ENCODE data around the gene APAF1.

APAF1 gene

GRCh38 chr12:98646294-98647090, 1.4 kb downstream of the APAF1 start:
- Histone ChIP-seq H3K9ac (ENCODE audit: low read depth, low read length) (peak overlapping the region; percentile 95; the same call in 1 of the 2 replicates), H3K4me1 (ENCODE audit: insufficient read depth, low read length) (0 out of 2 replicates have a peak, but pooled peaks cover 4% of the 10 kb centered on the region), H3K9me3 (ENCODE audit: control insufficient read depth, insufficient read depth, low read length) (no peaks in the 10 kb centered on the region), H3K36me3 (ENCODE audit: insufficient read depth, low read length) (peaks cover 3% of the 10 kb centered on the region; the same call in 1 of the 2 replicates)

GRCh38 chr12:98651328-98651727, 6.2 kb downstream of the APAF1 start:
- H3K9me3 ChIP-seq (ENCODE audit: control insufficient read depth, insufficient read depth, low read length) = no peaks in the 10 kb centered on the region
- 0 out of 2 replicates have a peak, but pooled peaks cover 4% of the 10 kb centered on the region for H3K4me1 ChIP-seq (ENCODE audit: insufficient read depth, low read length)
- no peak overlapping the region for H3K9ac ChIP-seq (ENCODE audit: low read depth, low read length)
- peaks cover 3% of the 10 kb centered on the region; the same call in 1 of the 2 replicates for H3K36me3 ChIP-seq (ENCODE audit: insufficient read depth, low read length)

GRCh38 chr12:98653866-98654493, 8.9 kb downstream of the APAF1 start:
- Histone ChIP-seq H3K9ac (ENCODE audit: low read depth, low read length) (no peak overlapping the region), H3K9me3 (ENCODE audit: control insufficient read depth, insufficient read depth, low read length) (no peaks in the 10 kb centered on the region), H3K36me3 (ENCODE audit: insufficient read depth, low read length) (peaks cover 4% of the 10 kb centered on the region), H3K4me1 (ENCODE audit: insufficient read depth, low read length) (0 out of 2 replicates have a peak, but pooled peaks cover 3% of the 10 kb centered on the region)

- Histone ChIP-seq H3K9ac (ENCODE audit: low read depth, low read length) (no peak overlapping the region), H3K4me1 (ENCODE audit: insufficient read depth, low read length) (0 out of 2 replicates have a peak, but pooled peaks cover 3% of the 10 kb centered on the region), H3K9me3 (ENCODE audit: control insufficient read depth, insufficient read depth, low read length) (no peaks in the 10 kb centered on the region), H3K36me3 (ENCODE audit: insufficient read depth, low read length) (peaks cover 8% of the 10 kb centered on the region; the same call in 1 of the 2 replicates)
Measured at GRCh38 chr12:98656289-98657101, 11.4 kb downstream of the APAF1 start.

GRCh38 chr12:98660521-98660920, 15.4 kb downstream of the APAF1 start:
- Histone ChIP-seq H3K4me1 (ENCODE audit: insufficient read depth, low read length) (0 out of 2 replicates have a peak, but pooled peaks cover 3% of the 10 kb centered on the region), H3K9me3 (ENCODE audit: control insufficient read depth, insufficient read depth, low read length) (no peaks in the 10 kb centered on the region), H3K36me3 (ENCODE audit: insufficient read depth, low read length) (peaks cover 8% of the 10 kb centered on the region; the same call in 1 of the 2 replicates), H3K9ac (ENCODE audit: low read depth, low read length) (no peak overlapping the region)

GRCh38 chr12:98669751-98670150, 24.7 kb downstream of the APAF1 start:
- Histone ChIP-seq H3K4me1 (ENCODE audit: insufficient read depth, low read length) (no peaks in the 10 kb centered on the region), H3K9ac (ENCODE audit: low read depth, low read length) (no peak overlapping the region), H3K36me3 (ENCODE audit: insufficient read depth, low read length) (peaks cover 5% of the 10 kb centered on the region; the same call in 1 of the 2 replicates), H3K9me3 (ENCODE audit: control insufficient read depth, insufficient read depth, low read length) (no peaks in the 10 kb centered on the region)

- H3K9ac ChIP-seq (ENCODE audit: low read depth, low read length) = no peak overlapping the region
- H3K4me1 ChIP-seq (ENCODE audit: insufficient read depth, low read length) = no peaks in the 10 kb centered on the region
- no peaks in the 10 kb centered on the region for H3K9me3 ChIP-seq (ENCODE audit: control insufficient read depth, insufficient read depth, low read length)
- peaks cover 5% of the 10 kb centered on the region; the same call in 1 of the 2 replicates for H3K36me3 ChIP-seq (ENCODE audit: insufficient read depth, low read length)
Measured at GRCh38 chr12:98671459-98671858, 26.4 kb downstream of the APAF1 start.

- H3K4me1 ChIP-seq (ENCODE audit: insufficient read depth, low read length) = no peaks in the 10 kb centered on the region
- no peak overlapping the region for H3K9ac ChIP-seq (ENCODE audit: low read depth, low read length)
- H3K9me3 ChIP-seq (ENCODE audit: control insufficient read depth, insufficient read depth, low read length) = no peaks in the 10 kb centered on the region
- no peaks in the 10 kb centered on the region for H3K36me3 ChIP-seq (ENCODE audit: insufficient read depth, low read length)
Measured at GRCh38 chr12:98674841-98675240, 29.8 kb downstream of the APAF1 start.

- H3K9me3 ChIP-seq (ENCODE audit: control insufficient read depth, insufficient read depth, low read length) = no peaks in the 10 kb centered on the region
- H3K4me1 ChIP-seq (ENCODE audit: insufficient read depth, low read length) = no peaks in the 10 kb centered on the region
- no peak overlapping the region for H3K9ac ChIP-seq (ENCODE audit: low read depth, low read length)
- peaks cover 1% of the 10 kb centered on the region; the same call in 1 of the 2 replicates for H3K36me3 ChIP-seq (ENCODE audit: insufficient read depth, low read length)
Measured at GRCh38 chr12:98678236-98678945, 33.3 kb downstream of the APAF1 start.

- no peaks in the 10 kb centered on the region for H3K4me1 ChIP-seq (ENCODE audit: insufficient read depth, low read length)
Measured at GRCh38 chr12:98678946-98679610, 34.0 kb downstream of the APAF1 start.

GRCh38 chr12:98679611-98680005, 34.5 kb downstream of the APAF1 start:
- Histone ChIP-seq H3K36me3 (ENCODE audit: insufficient read depth, low read length) (peaks cover 6% of the 10 kb centered on the region; the same call in 1 of the 2 replicates), H3K4me1 (ENCODE audit: insufficient read depth, low read length) (no peaks in the 10 kb centered on the region), H3K9ac (ENCODE audit: low read depth, low read length) (no peak overlapping the region), H3K9me3 (ENCODE audit: control insufficient read depth, insufficient read depth, low read length) (no peaks in the 10 kb centered on the region)

More at GRCh38 chr12:98678946-98679610, 34.0 kb downstream of the APAF1 start:
- no peaks in the 10 kb centered on the region for H3K9me3 ChIP-seq (ENCODE audit: control insufficient read depth, insufficient read depth, low read length)
- H3K9ac ChIP-seq (ENCODE audit: low read depth, low read length) = no peak overlapping the region
- peaks cover 6% of the 10 kb centered on the region; the same call in 1 of the 2 replicates for H3K36me3 ChIP-seq (ENCODE audit: insufficient read depth, low read length)

GRCh38 chr12:98684199-98684598, 39.1 kb downstream of the APAF1 start:
- H3K9ac ChIP-seq (ENCODE audit: low read depth, low read length) = no peak overlapping the region
- no peaks in the 10 kb centered on the region for H3K4me1 ChIP-seq (ENCODE audit: insufficient read depth, low read length)
- H3K9me3 ChIP-seq (ENCODE audit: control insufficient read depth, insufficient read depth, low read length) = no peaks in the 10 kb centered on the region
- H3K36me3 ChIP-seq (ENCODE audit: insufficient read depth, low read length) = peaks cover 6% of the 10 kb centered on the region

GRCh38 chr12:98686603-98687002, 41.5 kb downstream of the APAF1 start:
- no peaks in the 10 kb centered on the region for H3K4me1 ChIP-seq (ENCODE audit: insufficient read depth, low read length)
- H3K36me3 ChIP-seq (ENCODE audit: insufficient read depth, low read length) = peaks cover 6% of the 10 kb centered on the region
- H3K9ac ChIP-seq (ENCODE audit: low read depth, low read length) = no peak overlapping the region
- H3K9me3 ChIP-seq (ENCODE audit: control insufficient read depth, insufficient read depth, low read length) = no peaks in the 10 kb centered on the region
